Lower lobe of right lung (tissue), 2 donors: Measurements from ENCODE around the gene LIPJ. TPM values are rescaled to one million over a fixed set of nuclear protein-coding genes. Genes with fewer than 3 reads are reported as not detected.

Experiments
- ATAC-seq, 2 donors: fragments of 200-7000 bp; cut with Tn5 transposase; one replicate each; pipeline ENCODE4 v1.9.1; 2020 to 2022; ENCODE audit warnings: mild to moderate bottlenecking in 2 of 2, moderate library complexity in 2 of 2
- DNase-seq: peaks from one replicate; pipeline ENCODE4 v3.0.0-alpha.2; 2020
- H3K27ac ChIP-seq: fragments of 200-600 bp; one replicate; pipeline ENCODE4 v1.8.0; 2022
- H3K27me3 ChIP-seq: fragments of 200-600 bp; one replicate; pipeline ENCODE4 v1.8.0; 2022; ENCODE audit warnings: low read depth
- H3K36me3 ChIP-seq: fragments of 200-600 bp; one replicate; pipeline ENCODE4 v1.8.0; 2022; ENCODE audit warnings: mild to moderate bottlenecking
- H3K4me1 ChIP-seq: fragments of 200-600 bp; one replicate; pipeline ENCODE4 v1.8.0; 2022
- H3K4me3 ChIP-seq: fragments of 200-600 bp; one replicate; pipeline ENCODE4 v1.8.0; 2022; ENCODE audit warnings: mild to moderate bottlenecking
- H3K9me3 ChIP-seq: fragments of 200-600 bp; one replicate; pipeline ENCODE4 v1.8.0; 2022
- intact Hi-C: fragments of 100-400 bp; cut with DNase I; formaldehyde crosslinking; loops from one replicate; pipeline ENCODE4 v1.11.0; 2022
- total RNA-seq: library from RNA; stranded (reverse); fragmentation: NEBNext Ultra II Directional; extraction: Animal tissue kit (Norgen Biotek cat#: 25700); gene quantifications from one replicate; pipeline ENCODE4 v1.2.1, GENCODE V29; 2021
- TF ChIP-seq, protein P1 (sequence below): fragments of 200-600 bp; IDR thresholded peaks from one replicate; pipeline ENCODE4 v1.8.0; 2022; ENCODE audit warnings: antibody characterized with exemption, mild to moderate bottlenecking
- donor health status: DM: no; HTN: yes; CAD: no; lungs with severe emphysema.

Gene LIPJ
- total RNA-seq, 1 donor from 2014 or later: 0.09 TPM

DNA sequence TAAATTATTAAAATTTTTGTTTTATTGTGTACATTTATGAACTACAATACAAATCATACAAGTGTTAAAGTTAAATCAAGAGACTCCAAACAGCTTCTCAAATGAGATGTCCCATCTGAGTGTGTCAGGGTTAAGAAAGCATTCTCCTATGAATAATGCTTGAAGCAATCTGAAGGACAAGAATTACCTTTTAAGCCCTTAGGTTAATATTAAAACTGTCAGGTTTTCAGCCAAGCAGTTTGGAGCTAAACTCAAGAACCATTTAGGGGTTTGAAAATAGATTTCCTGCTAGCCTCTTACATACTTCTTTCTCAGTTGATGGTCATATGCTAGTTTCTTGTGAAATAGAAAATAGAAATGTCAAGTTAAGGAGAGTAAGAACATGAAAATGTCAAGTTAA is 38.3 kb downstream of the LIPJ start:
- Histone ChIP-seq H3K27me3 (no peaks in the 10 kb centered on the region), H3K4me1 (no peaks in the 10 kb centered on the region), H3K4me3 (no peak overlapping the region), H3K27ac (no peak overlapping the region), H3K36me3 (no peaks in the 10 kb centered on the region), H3K9me3 (no peaks in the 10 kb centered on the region)
- TF ChIP-seq, protein P1, sequence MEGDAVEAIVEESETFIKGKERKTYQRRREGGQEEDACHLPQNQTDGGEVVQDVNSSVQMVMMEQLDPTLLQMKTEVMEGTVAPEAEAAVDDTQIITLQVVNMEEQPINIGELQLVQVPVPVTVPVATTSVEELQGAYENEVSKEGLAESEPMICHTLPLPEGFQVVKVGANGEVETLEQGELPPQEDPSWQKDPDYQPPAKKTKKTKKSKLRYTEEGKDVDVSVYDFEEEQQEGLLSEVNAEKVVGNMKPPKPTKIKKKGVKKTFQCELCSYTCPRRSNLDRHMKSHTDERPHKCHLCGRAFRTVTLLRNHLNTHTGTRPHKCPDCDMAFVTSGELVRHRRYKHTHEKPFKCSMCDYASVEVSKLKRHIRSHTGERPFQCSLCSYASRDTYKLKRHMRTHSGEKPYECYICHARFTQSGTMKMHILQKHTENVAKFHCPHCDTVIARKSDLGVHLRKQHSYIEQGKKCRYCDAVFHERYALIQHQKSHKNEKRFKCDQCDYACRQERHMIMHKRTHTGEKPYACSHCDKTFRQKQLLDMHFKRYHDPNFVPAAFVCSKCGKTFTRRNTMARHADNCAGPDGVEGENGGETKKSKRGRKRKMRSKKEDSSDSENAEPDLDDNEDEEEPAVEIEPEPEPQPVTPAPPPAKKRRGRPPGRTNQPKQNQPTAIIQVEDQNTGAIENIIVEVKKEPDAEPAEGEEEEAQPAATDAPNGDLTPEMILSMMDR: no peak
- ATAC-seq: no peak
- intact Hi-C loops: no loop called here
- DNase-seq: no peak

DNA sequence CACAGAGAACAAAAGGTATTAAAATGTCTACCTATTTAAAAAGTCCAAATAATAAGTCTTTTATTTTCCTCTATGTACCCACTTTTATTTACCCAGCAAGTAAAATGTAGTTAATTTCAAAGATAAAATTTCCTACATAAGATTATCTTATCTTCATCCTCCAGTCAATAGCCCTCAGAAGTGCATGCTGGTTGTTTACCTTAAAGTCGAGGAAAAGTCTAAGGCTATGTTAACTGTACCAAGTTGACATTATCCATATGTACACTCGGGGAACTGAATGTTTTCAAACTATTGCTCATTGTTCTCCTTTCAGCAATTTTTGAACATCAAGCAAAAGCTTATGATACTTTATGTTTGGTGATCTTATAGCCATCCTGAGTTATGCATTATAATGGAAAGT is 53.6 kb downstream of the LIPJ start:
- intact Hi-C loops: no loop called here
- TF ChIP-seq, protein P1: no peak
- H3K36me3 ChIP-seq: no peaks in the 10 kb centered on the region
- H3K4me3 ChIP-seq: no peak overlapping the region
- peaks cover 5% of the 10 kb centered on the region for H3K9me3 ChIP-seq
- no peaks in the 10 kb centered on the region for H3K4me1 ChIP-seq
- DNase-seq (no peak), ATAC-seq (no peak)
- no peak overlapping the region for H3K27ac ChIP-seq
- H3K27me3 ChIP-seq: no peaks in the 10 kb centered on the region

DNA sequence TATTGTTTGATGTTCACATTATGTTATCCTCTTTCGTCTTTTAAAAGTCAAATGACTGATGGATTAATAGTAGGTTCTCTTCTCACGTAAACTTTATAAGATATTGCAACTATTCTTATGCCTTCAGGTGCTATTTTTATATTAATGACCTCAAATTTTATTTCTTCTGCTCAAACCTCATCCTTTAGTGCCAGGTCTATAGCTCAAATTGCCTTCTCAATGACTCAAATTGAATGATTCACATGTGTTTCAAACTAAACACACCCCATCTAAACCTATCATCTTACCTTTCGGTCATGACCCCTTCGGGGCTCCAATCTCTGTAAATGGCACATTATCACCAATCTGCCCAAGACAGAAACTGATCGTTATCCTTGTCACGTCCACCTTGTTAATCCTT is 55.6 kb downstream of the LIPJ start:
- ATAC-seq (no peak), DNase-seq (no peak)
- intact Hi-C loops: no loop called here
- H3K27me3 ChIP-seq: no peaks in the 10 kb centered on the region
- no peaks in the 10 kb centered on the region for H3K4me1 ChIP-seq
- peaks cover 5% of the 10 kb centered on the region for H3K9me3 ChIP-seq
- H3K27ac ChIP-seq: no peak overlapping the region
- H3K36me3 ChIP-seq: no peaks in the 10 kb centered on the region
- TF ChIP-seq, protein P1: no peak
- no peak overlapping the region for H3K4me3 ChIP-seq

DNA sequence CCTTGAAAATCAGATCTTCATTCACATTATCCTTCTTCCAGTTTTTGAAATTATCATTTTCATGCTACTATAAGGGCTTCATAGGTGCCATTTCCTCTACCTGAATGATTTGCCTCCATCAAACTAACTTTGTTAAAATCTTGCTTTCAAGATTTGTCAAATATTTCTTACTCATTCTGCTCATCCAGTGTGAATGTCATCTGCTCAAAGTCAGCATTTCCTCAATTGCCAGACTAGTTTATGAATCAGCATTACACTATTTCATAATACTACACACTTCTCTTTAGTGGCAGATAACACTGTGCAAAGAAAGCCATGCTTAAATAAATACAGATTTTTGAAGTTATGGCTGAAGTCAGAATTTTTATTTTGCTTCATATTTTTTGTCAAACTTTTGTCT is 56.4 kb downstream of the LIPJ start:
- peak in 1 of 2 donors; percentile 57 for ATAC-seq
- TF ChIP-seq, protein P1: no peak
- Histone ChIP-seq H3K36me3 (no peaks in the 10 kb centered on the region), H3K4me1 (no peaks in the 10 kb centered on the region), H3K27me3 (no peaks in the 10 kb centered on the region), H3K27ac (no peak overlapping the region), H3K9me3 (peaks cover 5% of the 10 kb centered on the region), H3K4me3 (no peak overlapping the region)
- DNase-seq: no peak
- intact Hi-C loops: no loop called here

DNA sequence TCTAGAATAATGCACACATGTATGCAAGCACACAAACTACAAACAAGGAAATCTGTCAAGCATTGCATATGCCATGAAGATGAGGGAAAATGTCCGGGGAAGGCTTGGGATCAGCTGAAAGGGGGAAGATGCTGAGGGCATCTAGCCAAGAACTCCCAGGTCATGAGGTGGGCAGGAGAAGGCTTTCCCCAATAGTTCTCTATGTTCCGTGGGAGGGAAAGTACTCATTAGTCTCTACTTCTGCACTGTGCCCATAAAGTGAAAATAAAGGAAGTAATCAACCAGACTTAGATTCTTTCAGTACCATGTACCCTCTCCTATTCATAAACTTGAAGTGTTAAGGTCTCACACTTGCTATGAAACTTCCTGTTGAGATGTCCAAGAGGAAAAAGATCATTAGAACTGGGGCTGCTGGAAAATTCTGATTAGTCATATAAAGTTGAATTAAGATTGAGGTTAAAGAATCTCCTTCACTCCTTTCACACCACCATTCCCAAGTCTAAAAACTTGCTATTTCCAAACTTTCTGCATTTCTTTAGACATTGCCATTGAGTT is 60.6 kb downstream of the LIPJ start:
- no peak for DNase-seq
- H3K4me3 ChIP-seq: no peak overlapping the region
- TF ChIP-seq, protein P1: no peak
- ATAC-seq: no peak
- H3K27me3 ChIP-seq: no peaks in the 10 kb centered on the region
- no peaks in the 10 kb centered on the region for H3K4me1 ChIP-seq
- intact Hi-C loops: no loop called here
- H3K27ac ChIP-seq: no peak overlapping the region
- H3K36me3 ChIP-seq: no peaks in the 10 kb centered on the region
- no peaks in the 10 kb centered on the region for H3K9me3 ChIP-seq
